SU-DHL-6 (cell line): ENCODE measurements around the gene SBF1.

Experiments
- CTCF ChIP-seq: fragments of 200-600 bp; sonication (generic); IDR thresholded peaks from one replicate; pipeline ENCODE4 v1.5.1; 2017; ENCODE audit warnings: antibody characterized with exemption, mild to moderate bottlenecking, low read length, moderate library complexity; ENCODE audit not compliant: insufficient read depth, poor library complexity, severe bottlenecking
- EZH2phosphoT487 ChIP-seq: fragments of 200-600 bp; sonication (generic), shearing (Covaris generic); conservative IDR thresholded peaks from 2 replicates; pipeline ENCODE4 v1.6.1; 2018; ENCODE audit warnings: mild to moderate bottlenecking, antibody characterized with exemption, low read length, moderate library complexity, mixed read lengths

GRCh38 chr22:50502096-50502495, 27.3 kb upstream of the SBF1 start:
- TF ChIP-seq CTCF (no peak), EZH2phosphoT487 (no peak)
